ENCODE measurements around the gene GALNT18.

GRCh38 chr11:11309906-11310305, 311.9 kb downstream of the GALNT18 start:
- no peak for TF ChIP-seq EZH2 (optimal IDR thresholded peaks at IDR 0.05; ENCODE audit: low read depth, low read length)
- TF ChIP-seq CTCF (IDR thresholded peaks at IDR 0.05; ENCODE audit: low read length): no peak
- TF ChIP-seq EZH2phosphoT487 (IDR thresholded peaks at IDR 0.05; ENCODE audit: low read length): no peak
